ENCODE measurements around the gene TMEM131L. TPM values are rescaled to one million over a fixed set of nuclear protein-coding genes. Genes with fewer than 3 reads are reported as not detected.

The TMEM131L gene
- total RNA-seq, 1 experiment from 2014 or later = 19.7 TPM

DNA sequence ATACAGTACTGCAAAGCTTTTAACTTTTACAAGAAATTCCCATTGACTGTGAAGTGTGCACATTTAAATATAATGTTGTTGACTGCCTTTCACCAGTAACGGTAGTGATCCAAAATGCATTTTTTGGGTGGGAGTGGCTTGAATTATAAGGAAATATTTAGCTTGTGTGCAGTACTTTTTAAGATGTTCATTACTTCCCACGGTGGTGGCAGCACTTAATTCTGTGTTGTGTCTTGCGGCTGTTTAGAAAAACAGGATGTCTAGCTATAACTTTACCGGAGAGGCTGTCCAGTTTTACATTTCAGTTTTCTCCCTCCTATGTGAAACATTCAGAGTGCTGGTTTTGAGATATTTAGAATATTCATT, 1.7 kb downstream of the TMEM131L start:
- H3K4me2 ChIP-seq (ENCODE audit: low read length) = peak overlapping the region; percentile 98
- no peaks in the 10 kb centered on the region for H3K9me2 ChIP-seq (ENCODE audit: insufficient read depth)
- no peaks in the 10 kb centered on the region for H3K27me3 ChIP-seq (ENCODE audit: insufficient read depth, low read length)
- H3K9ac ChIP-seq (ENCODE audit: low read length) = peak overlapping the region; percentile 81
- no peaks in the 10 kb centered on the region for H3K9me3 ChIP-seq (ENCODE audit: control insufficient read depth in 1 of 2, insufficient read depth in 1 of 2, low read depth in 1 of 2, low read length in 2 of 2)
- H2AFZ ChIP-seq (ENCODE audit: low read depth, low read length, poor library complexity, severe bottlenecking) = no peak overlapping the region
- H3K4me3 ChIP-seq (replicated peaks in 1 of 2; ENCODE audit: low read depth in 1 of 2, low read length in 2 of 2) = peak overlapping the region in 1 of 2 experiments; percentile 82; a peak in 3 of 4 replicates
- DNase-seq (ENCODE audit: low read depth, low spot score) (no peak), ATAC-seq (no peak)
- TF ChIP-seq EGR1 (IDR thresholded peaks at IDR 0.05; ENCODE audit: low read depth) (no peak), ZFX (IDR thresholded peaks at IDR 0.05) (no peak), ELF1 (IDR thresholded peaks at IDR 0.05; ENCODE audit: borderline replicate concordance, low read depth) (no peak), SIN3A (IDR thresholded peaks at IDR 0.05; ENCODE audit: low read depth) (no peak), ZBTB33 (IDR thresholded peaks at IDR 0.05; ENCODE audit: extremely low read depth, insufficient replicate concordance, low read length) (no peak), JUND (IDR thresholded peaks at IDR 0.05) (no peak), POLR2AphosphoS5 (IDR thresholded peaks at IDR 0.05; ENCODE audit: low read depth, low read length) (no peak), RAD21 (IDR thresholded peaks at IDR 0.05; ENCODE audit: low read depth) (no peak)
- ChIA-PET CTCF (interaction anchor here (1.4 kb wide), 1 partner anchor 106 kb away, joined by 3 read pairs; no protein-coding TSS in a partner anchor), POLR2A (interaction anchor here (1.7 kb wide), 1 partner anchor 19 kb away, joined by 4 read pairs; no protein-coding TSS in a partner anchor), RAD21 (ENCODE audit: low non-redundant PET in 1 of 2, low total read pairs in 2 of 2, uncharacterized antibody in 2 of 2, unreplicated experiment in 2 of 2) (no interaction called here)
- peaks cover 50% of the 10 kb centered on the region for H3K79me2 ChIP-seq (ENCODE audit: insufficient read depth, low read length)
- H4K20me1 ChIP-seq (ENCODE audit: insufficient read depth) = no peaks in the 10 kb centered on the region
- H3K4me1 ChIP-seq (ENCODE audit: control insufficient read depth in 1 of 2, insufficient read depth in 2 of 2, low read length in 2 of 2) = peaks cover 19 to 37% of the 10 kb centered on the region in 2 experiments
- intact Hi-C loops (cut with micrococcal nuclease) = no loop called here
- no peaks in the 10 kb centered on the region for H3K36me3 ChIP-seq (ENCODE audit: control insufficient read depth in 1 of 2, insufficient read depth in 2 of 2, low read length in 2 of 2)
- no TSS peak for BruUV-seq (replicated peaks)
- no peak overlapping the region for H3K27ac ChIP-seq (ENCODE audit: low read depth, low read length)

DNA sequence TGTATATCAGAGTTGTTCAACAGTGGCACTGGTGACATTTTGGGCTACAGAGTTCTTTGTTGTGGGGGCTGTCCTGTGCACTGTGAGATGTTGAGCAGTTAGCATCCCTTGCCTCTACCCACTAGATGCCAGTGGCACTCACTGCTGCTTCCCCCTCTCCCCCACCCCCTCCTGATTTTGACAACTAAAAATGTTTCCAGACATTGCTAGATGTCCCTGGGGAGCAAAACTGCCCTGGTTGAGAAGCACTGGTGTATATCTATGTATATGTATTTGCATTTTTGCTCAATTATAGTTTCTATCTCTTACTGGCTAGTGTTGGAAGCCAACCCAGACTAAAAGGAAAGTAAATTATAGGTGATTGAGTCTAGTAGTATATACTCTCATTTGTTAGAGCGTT, 2.4 kb downstream of the TMEM131L start:
- intact Hi-C loops (cut with micrococcal nuclease) = no loop called here
- H3K79me2 ChIP-seq (ENCODE audit: insufficient read depth, low read length) = peaks cover 50% of the 10 kb centered on the region
- H3K4me2 ChIP-seq (ENCODE audit: low read length) = no peak overlapping the region
- no peak overlapping the region for H2AFZ ChIP-seq (ENCODE audit: low read depth, low read length, poor library complexity, severe bottlenecking)
- no peaks in the 10 kb centered on the region for H3K27me3 ChIP-seq (ENCODE audit: insufficient read depth, low read length)
- H4K20me1 ChIP-seq (ENCODE audit: insufficient read depth) = no peaks in the 10 kb centered on the region
- H3K4me1 ChIP-seq (ENCODE audit: control insufficient read depth in 1 of 2, insufficient read depth in 2 of 2, low read length in 2 of 2) = peaks cover 19 to 37% of the 10 kb centered on the region in 2 experiments
- H3K27ac ChIP-seq (ENCODE audit: low read depth, low read length) = no peak overlapping the region
- H3K36me3 ChIP-seq (ENCODE audit: control insufficient read depth in 1 of 2, insufficient read depth in 2 of 2, low read length in 2 of 2) = no peaks in the 10 kb centered on the region
- no peak overlapping the region for H3K9ac ChIP-seq (ENCODE audit: low read length)
- H3K4me3 ChIP-seq (replicated peaks in 1 of 2; ENCODE audit: low read depth in 1 of 2, low read length in 2 of 2) = no peak overlapping the region
- ChIA-PET CTCF (no interaction called here), RAD21 (ENCODE audit: low non-redundant PET in 1 of 2, low total read pairs in 2 of 2, uncharacterized antibody in 2 of 2, unreplicated experiment in 2 of 2) (no interaction called here), POLR2A (interaction anchor here (1.7 kb wide), 1 partner anchor 18 kb away, joined by 4 read pairs; no protein-coding TSS in a partner anchor)
- DNase-seq (ENCODE audit: low read depth, low spot score) = no peak
- H3K9me2 ChIP-seq (ENCODE audit: insufficient read depth) = no peaks in the 10 kb centered on the region
- BruUV-seq (replicated peaks) = no TSS peak
- no peak for ATAC-seq
- no peaks in the 10 kb centered on the region for H3K9me3 ChIP-seq (ENCODE audit: control insufficient read depth in 1 of 2, insufficient read depth in 1 of 2, low read depth in 1 of 2, low read length in 2 of 2)
- TF ChIP-seq RAD21 (IDR thresholded peaks at IDR 0.05; ENCODE audit: low read depth) (no peak), POLR2AphosphoS5 (IDR thresholded peaks at IDR 0.05; ENCODE audit: low read depth, low read length) (no peak), YY1 (IDR thresholded peaks at IDR 0.05; ENCODE audit: extremely low read depth, insufficient replicate concordance, low read depth, low read length) (no peak), SIN3A (IDR thresholded peaks at IDR 0.05; ENCODE audit: low read depth) (no peak), CBX3 (IDR thresholded peaks at IDR 0.05; ENCODE audit: low read depth) (no peak), ZBTB33 (IDR thresholded peaks at IDR 0.05; ENCODE audit: extremely low read depth, insufficient replicate concordance, low read length) (no peak), FOSL1 (IDR thresholded peaks at IDR 0.05; ENCODE audit: low read depth) (no peak), ZFX (IDR thresholded peaks at IDR 0.05) (no peak), JUND (IDR thresholded peaks at IDR 0.05) (no peak), POLR2A (IDR thresholded peaks at IDR 0.05; ENCODE audit: borderline replicate concordance, extremely low read depth, insufficient read depth, insufficient read length) (no peak)
- TF ChIP-seq, protein P1, sequence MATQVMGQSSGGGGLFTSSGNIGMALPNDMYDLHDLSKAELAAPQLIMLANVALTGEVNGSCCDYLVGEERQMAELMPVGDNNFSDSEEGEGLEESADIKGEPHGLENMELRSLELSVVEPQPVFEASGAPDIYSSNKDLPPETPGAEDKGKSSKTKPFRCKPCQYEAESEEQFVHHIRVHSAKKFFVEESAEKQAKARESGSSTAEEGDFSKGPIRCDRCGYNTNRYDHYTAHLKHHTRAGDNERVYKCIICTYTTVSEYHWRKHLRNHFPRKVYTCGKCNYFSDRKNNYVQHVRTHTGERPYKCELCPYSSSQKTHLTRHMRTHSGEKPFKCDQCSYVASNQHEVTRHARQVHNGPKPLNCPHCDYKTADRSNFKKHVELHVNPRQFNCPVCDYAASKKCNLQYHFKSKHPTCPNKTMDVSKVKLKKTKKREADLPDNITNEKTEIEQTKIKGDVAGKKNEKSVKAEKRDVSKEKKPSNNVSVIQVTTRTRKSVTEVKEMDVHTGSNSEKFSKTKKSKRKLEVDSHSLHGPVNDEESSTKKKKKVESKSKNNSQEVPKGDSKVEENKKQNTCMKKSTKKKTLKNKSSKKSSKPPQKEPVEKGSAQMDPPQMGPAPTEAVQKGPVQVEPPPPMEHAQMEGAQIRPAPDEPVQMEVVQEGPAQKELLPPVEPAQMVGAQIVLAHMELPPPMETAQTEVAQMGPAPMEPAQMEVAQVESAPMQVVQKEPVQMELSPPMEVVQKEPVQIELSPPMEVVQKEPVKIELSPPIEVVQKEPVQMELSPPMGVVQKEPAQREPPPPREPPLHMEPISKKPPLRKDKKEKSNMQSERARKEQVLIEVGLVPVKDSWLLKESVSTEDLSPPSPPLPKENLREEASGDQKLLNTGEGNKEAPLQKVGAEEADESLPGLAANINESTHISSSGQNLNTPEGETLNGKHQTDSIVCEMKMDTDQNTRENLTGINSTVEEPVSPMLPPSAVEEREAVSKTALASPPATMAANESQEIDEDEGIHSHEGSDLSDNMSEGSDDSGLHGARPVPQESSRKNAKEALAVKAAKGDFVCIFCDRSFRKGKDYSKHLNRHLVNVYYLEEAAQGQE (IDR thresholded peaks at IDR 0.05; ENCODE audit: low read depth) = no peak
